ENCODE measurements around the gene PIK3C3.
"Not testable (repeated sequence)": the region's sequence is repeated elsewhere in the genome, so short reads cannot be mapped to it uniquely, and the experiment has no call there.

The PIK3C3 gene

DNA sequence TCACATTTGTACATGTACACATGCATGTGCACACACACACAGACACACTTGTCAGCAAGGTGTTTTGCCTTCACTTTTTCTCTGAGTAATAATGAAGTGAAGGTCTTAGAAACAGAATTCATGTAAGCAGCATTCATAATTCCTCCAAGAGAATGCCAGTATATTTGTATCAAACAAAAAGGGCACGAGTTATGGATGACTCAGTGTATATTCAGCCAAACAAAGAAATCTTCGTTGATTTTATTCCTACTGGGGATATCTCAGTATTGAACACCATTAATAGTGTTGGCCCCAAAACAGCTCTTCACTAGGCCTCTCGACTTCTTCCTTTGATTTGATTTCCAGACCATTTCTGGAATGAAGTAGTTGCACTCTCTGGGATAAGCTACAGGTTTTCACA lies 125.3 kb downstream of the PIK3C3 start:
- DNase-seq: no peak

DNA sequence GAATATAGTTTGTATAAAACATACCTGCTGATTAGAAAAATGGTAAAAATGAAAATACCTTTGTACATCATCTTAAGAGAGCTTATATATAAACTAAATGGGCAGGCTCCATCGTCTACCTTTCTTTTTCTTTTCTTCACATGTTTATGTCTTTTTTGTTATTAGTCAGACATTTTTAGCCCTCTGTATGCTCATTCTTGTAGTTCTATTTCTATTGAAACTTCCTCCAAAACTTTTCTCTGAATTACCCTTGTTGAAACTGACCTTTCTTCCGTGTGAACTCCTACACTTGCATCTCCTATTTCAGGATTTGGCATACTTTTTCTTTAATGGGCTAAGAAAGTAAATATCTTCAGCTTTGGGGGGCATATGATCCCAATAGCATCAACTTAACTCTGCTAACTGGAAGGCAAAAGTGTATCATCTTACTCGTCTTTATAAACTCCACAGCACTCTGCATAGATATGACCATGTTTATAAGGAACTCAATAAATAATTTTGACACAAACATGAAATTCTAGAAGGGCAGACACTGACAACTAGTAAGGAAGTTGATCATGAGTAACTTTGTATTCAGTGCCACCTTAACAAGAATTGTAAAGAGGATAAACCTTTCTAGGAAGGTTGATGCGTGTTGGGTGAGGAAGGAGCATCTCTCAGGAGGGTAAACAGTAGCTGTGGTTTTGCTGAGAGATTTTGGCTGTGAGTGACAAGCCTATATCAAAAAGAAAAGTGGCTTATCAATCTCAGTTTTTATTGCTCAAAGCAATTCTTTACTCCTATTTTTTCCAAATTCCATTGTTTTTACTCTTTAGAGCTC lies 127.6 kb downstream of the PIK3C3 start:
- DNase-seq: no peak

DNA sequence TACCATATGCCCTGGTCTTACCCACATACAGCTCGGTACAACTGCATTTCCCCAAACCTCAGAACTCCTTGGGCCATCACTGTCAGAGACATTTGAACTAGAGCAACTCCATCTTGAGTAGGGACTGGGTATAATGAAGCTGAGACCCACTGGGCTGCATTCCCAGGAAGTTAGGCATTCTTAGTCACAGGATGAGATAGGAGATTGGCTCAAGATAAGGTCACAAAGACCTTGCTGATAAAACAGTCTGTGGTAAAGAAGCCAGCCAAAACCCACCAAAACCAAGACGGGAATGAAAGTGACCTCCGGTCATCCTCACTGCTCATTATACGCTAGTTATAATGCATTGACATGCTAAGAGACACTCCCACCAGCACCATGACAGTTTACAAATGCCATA lies 131.3 kb downstream of the PIK3C3 start:
- DNase-seq: no peak

DNA sequence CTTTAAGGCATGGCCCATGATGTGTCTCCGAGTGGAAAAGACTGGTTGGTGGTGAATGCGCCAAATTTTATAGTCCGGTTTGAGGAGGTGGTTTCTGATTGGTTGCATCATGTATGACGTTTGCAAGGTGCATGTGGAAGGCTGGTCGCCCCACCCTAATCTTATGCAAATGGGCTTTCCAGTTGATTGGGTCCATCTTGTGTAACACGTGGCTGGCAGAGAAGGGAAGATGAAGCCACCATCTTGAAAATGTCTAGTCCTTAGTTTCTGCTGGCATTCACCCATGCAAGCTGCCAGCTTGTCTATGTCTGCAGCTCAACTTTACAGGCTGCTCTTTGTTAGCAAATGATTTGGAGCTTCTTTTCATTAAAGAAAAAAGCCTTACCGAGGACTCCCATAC lies 132.2 kb downstream of the PIK3C3 start:
- DNase-seq: peak in 1 of 2 experiments; percentile 5

DNA sequence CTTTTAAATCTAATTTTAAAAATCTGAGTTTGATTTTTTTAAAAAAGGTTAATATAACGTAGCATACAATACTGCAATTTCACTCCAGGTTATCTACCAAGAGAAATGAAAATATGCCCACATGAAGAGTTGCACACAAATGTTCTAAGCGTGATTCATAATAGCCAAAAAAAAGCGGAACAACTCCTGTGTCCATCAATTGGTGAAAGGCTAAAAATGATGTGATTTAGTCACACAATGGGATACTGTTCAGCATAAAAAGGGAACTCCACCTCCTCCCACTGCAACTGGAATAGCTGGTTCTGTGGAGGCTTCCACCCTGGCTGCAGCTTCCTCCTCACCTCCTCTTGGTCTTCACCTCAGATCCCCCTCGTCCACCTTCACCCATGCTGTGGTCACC lies 132.8 kb downstream of the PIK3C3 start:
- DNase-seq: no peak

DNA sequence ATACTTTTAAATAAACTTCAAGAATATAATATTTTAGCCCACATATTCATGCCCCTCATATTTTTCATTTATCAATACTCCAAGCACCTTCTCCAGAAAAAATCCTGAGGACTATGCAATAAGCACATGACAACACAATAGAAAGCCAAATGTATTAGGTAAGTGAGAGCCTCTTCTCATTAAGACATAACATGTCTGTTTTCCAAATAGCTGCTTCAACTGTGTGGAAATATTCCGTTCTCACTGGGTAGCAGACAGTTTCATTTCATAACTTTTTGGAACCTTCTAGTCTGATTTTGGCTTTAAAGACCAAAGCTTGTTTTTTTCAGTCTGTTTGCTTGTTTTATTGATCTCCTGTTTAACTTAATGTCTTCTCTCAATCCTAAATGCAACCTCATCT lies 137.8 kb downstream of the PIK3C3 start:
- no peak for DNase-seq

DNA sequence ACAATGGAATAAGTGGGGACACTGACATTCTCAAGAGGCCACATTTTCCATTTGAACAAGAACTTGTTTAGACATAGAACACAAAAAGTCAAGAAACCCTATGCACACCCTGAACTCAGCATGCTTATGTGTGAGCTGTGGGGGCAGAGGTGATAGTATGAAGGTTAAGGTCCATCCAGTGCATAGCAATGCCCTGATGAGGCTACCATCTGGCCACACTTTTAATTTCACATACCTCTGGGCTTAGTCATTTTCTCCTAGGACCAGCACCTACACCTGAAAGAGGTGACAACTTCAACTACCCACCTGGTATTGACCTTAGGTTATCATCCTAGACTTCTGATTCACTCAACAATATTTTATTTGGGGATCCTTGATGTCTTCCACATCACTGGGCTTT lies 139.8 kb downstream of the PIK3C3 start:
- no peak for DNase-seq

DNA sequence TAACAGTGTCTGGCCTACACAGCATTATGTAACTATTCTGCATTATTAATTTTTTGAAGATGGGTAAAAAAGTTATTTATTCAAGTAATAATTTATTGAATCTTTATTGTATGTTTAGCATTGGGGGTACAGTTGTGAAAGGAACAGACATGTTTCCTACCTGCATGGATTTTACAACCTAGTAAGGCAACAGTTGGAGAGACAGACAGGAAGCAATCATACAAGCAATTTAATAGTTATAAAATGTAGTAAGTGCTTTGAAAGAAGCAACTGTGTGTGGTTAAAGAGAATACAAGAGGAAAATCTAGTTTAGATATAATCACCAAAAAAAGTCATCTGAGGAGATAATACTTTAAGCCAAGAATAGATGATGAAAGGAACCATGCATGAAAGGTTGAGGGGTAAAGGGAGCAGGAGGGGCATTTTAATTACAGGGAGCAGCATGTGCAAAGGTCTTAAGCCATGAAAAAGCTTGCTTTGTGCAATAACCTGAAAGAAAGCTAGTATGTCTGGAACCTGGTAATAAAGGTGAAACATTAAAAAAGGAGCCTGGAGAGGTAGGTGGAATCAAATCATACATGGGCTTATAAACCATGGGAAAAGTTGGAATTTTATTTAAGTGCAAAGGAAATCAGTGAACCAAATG lies 140.8 kb downstream of the PIK3C3 start:
- no peak for DNase-seq

DNA sequence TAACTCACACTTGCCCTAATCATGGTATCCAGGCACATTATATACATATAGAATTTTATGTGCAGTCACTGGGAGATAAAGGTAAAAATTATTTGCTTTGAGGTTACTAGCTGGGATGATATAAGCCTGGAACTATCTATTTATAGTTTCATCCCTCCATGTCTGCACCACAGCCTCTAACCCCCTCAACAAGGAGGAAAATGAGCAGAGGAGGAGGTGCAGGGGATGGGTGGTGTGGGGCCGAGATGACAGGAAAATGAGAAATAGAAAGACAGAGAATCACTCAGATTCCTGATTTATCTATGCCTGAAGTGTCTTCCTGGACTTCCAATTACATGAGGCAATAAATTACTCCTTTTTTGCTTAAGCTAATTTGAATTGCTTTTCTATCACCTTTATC lies 145.2 kb downstream of the PIK3C3 start:
- DNase-seq: no peak

DNA sequence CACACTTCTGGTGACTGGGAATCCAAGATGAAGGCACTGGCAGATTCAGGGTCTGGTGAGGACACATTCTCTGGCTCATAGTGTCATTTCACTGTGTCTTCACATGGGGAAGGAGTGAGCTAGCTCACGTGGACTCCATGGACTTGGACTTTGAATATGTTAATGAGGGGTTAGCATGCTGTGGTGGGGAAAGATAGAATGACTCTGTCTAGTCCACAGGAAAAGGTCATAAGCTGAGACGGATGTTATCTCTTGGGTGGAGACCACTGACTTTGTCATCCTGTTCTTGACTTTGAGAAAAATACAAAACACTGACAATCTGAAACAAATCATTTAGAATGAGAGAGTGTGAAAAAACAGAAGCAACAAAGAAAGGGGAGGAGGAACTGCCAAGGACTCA lies 145.9 kb downstream of the PIK3C3 start:
- no peak for DNase-seq

DNA sequence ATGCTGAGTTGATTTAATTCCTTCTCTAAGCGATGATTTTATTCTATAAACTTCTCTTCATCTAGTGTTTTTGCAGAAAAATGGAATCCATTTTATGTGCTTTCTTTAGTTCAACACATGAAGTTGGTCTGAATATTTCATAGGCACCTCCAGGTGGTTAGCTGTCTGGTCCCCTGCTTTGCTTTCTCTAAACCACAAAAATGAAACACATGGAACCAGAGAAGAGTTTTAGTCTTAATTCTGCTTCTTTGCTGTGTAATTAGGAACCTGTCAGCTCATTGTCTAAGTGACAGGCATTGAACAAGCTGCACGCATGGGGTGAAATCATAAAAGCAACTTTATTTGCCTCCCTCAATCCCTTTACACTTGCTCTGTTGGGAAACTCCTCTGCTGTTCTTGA lies 150.4 kb downstream of the PIK3C3 start:
- DNase-seq: no peak

DNA sequence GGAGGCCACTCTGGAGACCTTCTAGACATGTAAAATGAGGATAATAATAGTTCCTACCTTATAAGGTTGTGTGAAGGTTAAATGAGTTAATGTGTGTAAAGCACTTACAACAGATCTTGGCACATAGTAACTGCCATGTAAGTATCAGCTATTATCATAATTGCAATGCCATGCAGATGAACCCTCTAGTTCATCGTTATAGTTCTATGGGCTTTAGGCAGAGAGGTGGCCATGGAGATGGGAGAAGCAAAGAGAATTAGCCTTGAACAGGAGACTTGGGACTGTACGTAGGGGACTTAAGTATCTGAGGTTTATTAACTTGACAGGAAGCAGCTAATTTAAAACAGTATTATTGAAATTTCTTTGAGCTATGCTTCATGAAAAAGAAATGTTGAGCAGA lies 151.8 kb downstream of the PIK3C3 start:
- DNase-seq: no peak

DNA sequence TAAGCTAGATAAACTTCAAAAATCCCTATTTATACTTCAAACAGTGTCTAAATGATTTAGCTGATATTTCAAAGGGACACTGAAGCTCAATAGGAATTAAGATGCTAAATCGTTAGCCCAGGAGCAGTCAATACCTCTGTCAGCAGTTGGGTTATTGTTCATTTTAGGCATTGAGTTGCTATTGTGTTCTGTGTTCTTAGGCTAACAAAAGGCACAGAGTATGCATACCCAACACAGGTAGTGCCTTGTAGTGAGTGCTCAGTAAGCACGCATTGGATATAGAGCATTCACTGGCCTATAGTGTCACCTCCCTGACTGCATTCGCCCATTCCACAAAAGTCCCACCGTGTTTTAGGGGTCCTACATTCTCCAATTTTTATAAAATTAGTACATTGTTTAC lies 152.3 kb downstream of the PIK3C3 start:
- DNase-seq: no peak

DNA sequence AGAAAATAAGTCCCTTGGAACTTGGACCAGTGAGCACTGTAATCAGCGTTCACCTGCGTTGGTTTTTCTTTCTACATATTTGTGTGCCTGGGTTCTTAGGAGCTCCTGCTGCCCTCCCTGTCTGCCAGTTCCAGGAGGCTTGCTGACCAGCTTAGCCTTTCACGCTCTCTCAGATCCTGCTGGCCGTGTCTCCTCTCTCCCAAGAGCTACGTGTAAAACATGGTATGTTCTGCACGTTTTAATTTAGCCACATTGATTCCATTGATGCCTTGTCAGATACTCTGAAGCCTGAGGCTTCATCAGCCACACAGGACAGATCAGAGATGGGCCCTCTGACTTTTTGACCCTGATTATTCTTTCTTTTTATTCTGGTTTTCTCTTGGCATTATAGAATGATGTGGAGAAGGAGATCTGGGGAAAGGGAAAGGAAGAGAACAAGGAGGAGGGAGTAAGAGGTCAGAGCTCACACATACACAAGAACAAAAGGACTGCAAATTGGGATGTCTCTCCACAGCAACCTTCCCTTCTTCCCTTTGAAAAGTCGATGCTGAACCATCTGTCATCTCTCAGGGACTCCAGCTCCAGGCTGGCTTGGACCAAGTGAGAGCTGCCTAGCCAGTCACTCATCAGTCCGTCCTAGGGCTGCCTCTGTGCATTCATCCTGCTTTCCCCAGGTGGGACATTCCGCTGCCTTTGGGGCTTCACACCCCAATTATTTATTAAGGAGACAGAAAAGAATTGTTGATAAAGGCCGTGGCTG lies 152.8 kb downstream of the PIK3C3 start:
- peak; percentile 26 to 60 for DNase-seq

DNA sequence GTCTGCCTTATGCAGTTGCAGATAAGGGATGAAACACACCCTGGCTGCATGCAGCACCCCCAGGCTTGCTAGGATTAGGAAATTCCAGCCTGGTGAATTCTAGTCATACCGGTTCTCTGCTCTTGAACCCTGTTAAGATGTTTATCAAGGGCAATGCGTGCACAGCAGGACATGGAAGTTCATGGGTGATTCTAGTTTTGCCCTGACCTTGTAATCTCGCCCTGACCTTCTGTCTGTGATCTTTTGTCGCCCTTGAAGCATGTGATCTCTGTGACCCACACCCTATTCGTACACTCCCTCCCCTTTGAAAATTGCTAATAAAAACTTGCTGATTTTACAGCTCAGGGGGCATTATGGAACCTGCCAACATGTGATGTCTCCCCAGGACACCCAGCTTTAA lies 157.1 kb downstream of the PIK3C3 start:
- DNase-seq: not testable (repeated sequence)

DNA sequence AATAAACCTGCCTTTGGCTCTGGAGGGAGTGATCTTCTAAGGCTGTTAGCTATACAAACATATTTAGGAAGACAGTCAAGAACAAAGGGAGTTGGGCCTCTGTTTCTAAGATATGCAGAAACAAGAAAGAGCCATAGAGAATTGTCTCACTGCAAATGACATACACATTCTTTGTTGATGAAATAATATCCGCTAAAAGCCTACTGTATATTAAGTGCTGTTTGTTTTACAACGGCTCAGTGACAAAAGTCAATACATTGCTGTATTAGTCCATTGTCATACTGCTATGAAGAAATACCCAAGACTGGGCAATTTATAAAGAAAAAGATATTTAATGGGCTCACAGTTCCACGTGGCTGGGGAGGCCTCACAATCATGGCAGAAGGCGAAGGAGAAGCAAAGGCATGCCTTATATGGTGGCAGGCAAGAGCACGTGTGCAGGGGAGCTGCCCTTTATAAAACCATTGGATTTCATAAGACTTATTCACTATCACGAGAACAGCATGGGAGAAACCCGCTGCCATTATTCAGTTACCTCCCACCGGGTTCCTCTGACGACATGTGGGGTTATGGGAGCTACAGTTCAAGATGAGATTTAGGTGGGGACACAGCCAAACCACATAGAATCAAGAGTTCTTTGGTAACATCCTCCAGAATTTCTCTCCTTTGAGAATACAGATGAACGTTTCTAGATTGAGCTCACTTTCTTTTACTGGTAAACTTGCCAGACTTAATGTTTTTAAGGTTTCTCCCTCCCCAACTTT lies 157.8 kb downstream of the PIK3C3 start:
- DNase-seq: no peak

DNA sequence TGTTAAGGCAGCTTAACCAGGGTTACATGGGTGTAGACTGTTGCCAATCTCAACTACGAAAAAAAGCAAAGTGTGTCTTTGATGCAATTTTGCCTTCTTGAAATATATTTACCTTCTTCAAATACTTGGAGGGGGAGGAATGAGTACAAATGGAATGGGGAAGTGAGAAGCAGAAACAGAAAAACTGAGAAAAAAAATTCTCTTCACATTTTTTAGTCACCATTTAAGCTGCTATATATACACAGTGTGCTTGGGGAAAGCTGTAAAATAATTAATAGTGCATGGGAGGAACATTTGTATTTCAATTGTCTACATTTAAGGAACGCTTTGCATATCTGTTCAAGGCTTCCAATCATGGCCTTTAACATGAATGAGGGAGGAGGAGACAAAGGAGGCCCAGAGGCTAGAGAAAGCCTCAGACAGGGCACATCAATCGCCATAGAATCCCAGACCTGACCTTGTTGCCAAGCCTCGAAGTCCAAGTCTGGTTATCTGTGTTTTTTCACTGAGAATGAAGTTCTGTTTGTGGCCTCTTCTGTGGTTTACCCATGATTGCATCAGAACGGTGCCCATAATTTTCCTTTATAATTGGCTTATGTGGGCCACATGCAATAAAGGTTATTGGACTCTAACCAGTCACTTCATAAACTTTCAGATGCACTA lies 158.6 kb downstream of the PIK3C3 start:
- DNase-seq: no peak

DNA sequence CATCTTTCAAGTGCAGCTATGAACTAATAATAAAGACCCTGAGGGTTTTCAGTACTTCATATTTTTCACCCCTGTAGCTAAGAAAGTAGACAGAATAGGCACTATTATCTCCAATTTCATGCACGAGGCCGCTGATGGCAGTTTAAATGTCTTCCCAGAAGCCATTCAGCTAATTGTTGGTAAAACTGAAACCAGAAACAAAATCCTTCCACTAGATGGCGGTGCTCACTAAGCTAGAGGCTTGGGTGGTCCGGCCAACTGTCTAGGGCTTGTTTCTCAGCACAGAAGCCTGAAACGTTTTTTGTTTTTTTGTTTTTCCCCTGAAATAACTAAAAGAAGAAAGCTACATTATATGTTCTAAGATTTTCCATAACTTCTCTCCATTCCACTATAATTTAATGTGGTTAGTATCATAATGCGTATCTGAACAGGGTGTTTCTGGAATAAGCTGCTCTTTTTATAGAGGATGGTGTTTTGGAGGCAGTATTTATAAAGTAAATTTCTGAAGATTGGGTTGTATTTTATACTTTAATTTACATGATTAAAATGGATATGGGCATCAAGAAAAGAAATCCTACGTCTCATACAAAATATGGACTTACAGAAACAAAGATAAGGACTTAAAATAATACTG lies 159.4 kb downstream of the PIK3C3 start:
- peak; percentile 84 to 93 for DNase-seq

DNA sequence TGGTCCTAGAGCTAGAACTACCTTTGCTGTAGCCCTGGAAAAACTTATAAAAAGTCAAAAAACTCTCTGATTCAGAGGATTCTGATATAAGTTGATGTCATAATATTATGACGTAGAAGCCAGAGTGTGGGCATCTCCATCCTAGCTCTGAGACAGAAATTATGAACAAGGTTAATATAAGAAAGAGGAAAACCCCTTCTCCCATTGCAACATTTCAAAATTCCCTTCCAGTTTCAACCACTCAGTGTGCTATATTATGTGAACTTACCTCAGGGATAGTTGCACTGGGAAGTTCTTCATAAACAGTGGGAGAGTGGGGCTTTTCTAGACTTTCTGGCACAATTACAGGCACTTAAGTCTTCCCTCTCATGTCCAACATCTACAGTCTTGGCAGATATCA lies 171.6 kb downstream of the PIK3C3 start:
- no peak for DNase-seq

DNA sequence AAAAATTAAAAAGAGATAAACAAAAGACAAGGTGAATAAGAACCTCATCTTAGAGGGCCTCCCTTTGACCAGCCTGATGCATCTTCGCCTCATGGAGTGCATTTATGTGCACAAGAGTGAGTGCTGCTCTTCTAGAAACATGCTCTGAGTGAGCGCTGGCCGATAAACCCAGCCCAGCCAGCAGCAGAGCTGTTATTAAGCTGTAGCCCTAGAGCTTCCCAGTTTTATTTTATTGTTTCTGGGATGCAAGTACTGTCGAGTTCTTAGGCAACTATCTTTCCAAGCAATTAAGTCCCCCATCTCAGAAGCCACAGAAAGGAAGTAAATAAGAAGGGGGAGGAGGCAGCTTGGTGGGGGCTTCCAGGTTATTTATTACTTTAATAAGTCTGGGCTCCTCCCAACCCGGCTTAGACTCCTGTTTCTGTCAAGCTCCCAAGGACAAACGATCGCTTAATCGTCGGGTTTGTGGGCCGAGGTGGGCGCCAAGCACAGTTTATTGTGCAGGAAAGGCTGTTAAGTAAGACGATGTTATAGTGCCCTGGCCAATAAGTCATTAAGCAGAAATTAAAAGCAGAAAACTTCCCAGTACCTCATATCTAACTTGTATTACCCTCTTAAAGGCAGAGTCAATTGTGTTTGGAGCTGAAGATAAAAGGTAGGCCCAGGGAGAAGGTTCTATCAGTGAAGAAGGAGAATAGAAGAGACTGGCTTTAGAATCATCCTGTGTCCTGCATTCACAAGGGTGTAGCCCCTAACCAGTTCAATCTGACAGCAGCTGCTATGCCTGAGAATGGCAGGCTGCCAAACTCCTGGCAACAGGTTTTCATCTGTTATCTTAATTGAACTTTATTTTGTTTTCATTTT lies 176.3 kb downstream of the PIK3C3 start:
- DNase-seq: peak in 1 of 2 experiments; percentile 20

DNA sequence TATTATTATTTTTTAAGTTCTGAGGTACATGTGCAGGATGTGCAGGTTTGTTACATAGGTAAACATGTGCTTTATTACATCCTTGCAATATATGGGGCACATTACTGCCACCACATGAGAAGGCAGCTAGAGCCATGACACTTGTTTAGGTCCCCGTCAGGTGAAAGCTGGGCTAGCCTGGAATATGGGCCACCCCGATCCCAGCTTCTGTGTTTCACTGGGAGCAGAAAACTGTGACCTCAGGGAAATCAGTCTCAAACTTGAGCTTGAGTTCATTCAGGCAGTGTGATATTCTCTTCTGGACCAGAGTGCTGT lies 176.9 kb downstream of the PIK3C3 start:
- no peak for DNase-seq

All from NCI-H446 (cell line).